Astrocyte of the cerebellum (primary cell): Measurements from ENCODE around the gene CCKAR.

Experiments used
- DNase-seq: peaks from one replicate; pipeline ENCODE4 v3.0.0-alpha.2; 2011; ENCODE audit warnings: low read depth
- H3K4me3 ChIP-seq: 2 replicates; pipeline ENCODE4 v1.5.1; 2011; ENCODE audit warnings: mild to moderate bottlenecking, low read depth, low read length, moderate library complexity
- in situ Hi-C: cut with HindIII; loops from 2 replicates; pipeline ENCODE4 v1.10.0; 2017; ENCODE audit warnings: low sequenced_read_pairs
- TF ChIP-seq, protein P1 (sequence below): IDR thresholded peaks from 2 replicates; pipeline ENCODE4 v1.5.1; 2012; ENCODE audit warnings: low read length, low read depth, moderate library complexity, mild to moderate bottlenecking; ENCODE audit errors: missing control alignments

The CCKAR gene

DNA sequence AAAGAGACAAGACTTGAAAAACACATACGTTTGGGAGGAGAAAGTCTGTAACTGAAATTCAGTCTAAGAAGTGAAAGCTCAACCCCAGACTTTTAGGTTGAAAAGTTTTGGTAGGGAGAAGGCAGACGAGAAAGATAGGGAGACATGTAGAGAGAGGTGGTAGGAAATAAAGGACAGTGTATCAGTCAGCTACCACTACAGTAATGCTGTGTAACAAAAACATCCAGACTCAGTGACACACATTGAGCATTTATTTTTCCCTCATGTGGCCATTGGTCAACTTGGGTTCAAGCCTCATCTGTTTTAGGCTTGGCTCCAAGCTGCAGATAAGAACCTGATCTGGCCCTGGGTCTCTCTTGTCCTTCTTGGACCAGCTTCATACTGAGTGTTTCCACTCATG is 26.9 kb downstream of the CCKAR start:
- in situ Hi-C loops, result no loop called here
- H3K4me3 ChIP-seq, result no peak overlapping the region
- DNase-seq, result no peak
- TF ChIP-seq, protein P1, sequence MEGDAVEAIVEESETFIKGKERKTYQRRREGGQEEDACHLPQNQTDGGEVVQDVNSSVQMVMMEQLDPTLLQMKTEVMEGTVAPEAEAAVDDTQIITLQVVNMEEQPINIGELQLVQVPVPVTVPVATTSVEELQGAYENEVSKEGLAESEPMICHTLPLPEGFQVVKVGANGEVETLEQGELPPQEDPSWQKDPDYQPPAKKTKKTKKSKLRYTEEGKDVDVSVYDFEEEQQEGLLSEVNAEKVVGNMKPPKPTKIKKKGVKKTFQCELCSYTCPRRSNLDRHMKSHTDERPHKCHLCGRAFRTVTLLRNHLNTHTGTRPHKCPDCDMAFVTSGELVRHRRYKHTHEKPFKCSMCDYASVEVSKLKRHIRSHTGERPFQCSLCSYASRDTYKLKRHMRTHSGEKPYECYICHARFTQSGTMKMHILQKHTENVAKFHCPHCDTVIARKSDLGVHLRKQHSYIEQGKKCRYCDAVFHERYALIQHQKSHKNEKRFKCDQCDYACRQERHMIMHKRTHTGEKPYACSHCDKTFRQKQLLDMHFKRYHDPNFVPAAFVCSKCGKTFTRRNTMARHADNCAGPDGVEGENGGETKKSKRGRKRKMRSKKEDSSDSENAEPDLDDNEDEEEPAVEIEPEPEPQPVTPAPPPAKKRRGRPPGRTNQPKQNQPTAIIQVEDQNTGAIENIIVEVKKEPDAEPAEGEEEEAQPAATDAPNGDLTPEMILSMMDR, result no peak

DNA sequence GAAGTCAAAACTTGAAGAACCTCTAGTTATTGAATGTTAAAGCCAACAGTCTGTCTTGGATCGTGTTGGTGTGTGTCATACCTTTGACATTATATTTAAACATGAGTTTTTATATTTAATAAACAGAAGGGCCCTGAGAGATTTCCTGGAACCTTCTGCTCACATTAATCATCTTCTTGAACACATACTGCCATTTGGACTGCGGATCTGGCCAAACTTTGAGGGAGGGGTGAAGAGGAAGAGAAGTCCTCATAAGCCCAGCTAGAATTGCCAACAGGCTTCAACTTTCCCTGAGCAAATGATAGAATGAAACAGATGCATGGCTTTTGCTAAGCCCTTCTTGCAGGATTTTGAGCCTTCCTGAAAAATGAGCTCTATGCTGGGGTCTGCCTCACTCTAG is 27.4 kb downstream of the CCKAR start:
- no peak for DNase-seq
- in situ Hi-C loops, result no loop called here
- no peak overlapping the region for H3K4me3 ChIP-seq
- TF ChIP-seq, protein P1, result no peak

DNA sequence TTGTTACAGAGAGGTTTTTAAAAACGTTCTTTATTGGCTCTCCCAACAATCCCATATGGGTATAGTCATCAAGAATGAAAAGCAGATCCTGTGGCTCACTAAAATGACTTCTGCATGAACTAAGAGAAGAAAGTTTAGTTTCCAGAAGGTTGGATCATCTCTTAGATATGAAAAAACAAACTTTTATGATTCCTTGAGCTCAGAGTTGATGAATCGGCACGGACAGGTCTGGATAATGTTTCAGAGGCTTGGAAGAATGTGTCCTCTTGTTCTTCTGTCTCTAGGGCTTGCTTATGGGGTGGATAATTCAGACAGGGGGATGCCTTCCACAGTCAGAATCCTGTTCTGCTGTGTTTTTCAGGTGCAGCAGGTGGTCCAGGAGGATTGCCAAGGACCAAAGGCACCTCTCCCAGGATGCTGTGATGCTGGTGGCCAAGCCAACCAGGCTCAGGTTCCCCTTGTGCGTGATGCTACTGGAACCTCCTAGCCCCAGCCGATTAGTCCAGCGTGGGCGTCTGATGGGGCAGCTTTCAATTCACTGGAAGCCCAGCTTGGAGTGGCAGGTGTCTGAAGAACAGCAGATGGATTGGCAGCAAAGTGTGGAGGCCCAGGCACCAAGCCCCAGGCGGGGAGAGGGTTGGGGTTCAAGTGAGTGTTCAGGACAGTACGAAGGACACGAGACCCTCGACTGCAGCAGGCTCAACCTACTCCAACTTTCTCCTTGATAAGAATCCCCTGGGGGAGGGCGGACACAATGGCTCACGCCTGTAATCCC is 30.3 kb downstream of the CCKAR start:
- in situ Hi-C loops, result loop anchor here (10.0 kb wide), 1 partner anchor 545 kb away; no protein-coding TSS in a partner anchor
- H3K4me3 ChIP-seq, result no peak overlapping the region
- TF ChIP-seq, protein P1, result no peak
- DNase-seq, result no peak

DNA sequence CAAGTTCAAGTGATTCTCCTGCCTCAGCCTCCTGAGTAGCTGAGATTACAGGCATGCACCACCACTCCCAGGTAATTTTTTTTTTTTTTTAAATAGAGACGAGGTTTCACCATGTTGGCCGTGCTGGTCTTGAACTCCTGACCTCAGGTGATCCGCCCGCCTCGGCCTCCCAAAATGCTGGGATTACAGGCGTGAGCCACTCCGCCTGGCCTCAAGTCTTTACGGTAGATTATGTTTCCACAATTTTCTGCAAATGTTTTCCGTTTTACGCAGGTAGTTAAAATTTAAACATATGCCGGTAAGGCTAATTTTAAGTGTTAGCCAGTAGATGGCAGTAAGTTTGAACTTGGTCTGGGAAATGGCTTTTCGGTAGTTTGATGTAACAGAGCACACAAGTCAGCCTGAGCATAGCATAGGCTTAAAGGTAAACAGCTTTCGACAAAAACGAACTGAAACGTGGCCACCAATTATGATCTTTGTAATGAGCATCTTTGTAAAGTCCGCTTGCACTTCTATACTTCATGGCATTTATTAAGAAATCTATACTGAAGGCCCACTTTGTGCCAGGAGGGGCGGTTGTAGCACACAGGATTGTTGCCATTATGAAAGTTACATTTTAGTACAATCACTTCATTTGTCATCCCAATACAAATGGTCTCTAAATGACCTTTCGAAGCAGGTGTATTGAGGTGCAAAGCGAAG is 31.1 kb downstream of the CCKAR start:
- DNase-seq, result peak; percentile 58
- in situ Hi-C loops, result loop anchor here (10.0 kb wide), 1 partner anchor 546 kb away; no protein-coding TSS in a partner anchor
- TF ChIP-seq, protein P1, result peak; percentile 59
- no peak overlapping the region for H3K4me3 ChIP-seq

DNA sequence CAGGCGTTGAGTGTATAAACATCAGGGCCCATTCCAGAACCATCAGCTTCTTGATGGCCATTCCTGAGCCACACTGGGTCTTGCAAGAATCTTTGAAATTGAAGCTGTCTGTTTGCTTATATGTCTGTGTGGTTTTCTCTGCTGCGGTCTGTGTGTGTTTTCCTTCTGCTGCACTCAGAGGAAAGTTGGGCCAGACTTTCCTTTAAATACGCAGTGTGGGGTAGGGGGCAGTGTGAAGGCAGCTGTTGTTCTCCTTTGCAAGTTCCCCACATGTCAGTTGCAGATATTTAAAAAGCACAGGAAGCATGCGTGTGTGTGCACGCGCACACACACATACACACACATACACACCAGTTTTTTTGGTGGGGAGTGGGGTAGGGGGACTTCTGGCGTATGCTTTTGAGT is 32.1 kb downstream of the CCKAR start:
- TF ChIP-seq, protein P1, result no peak
- no peak overlapping the region for H3K4me3 ChIP-seq
- peak; percentile 32 for DNase-seq
- in situ Hi-C loops, result loop anchor here (10.0 kb wide), 1 partner anchor 547 kb away; no protein-coding TSS in a partner anchor

DNA sequence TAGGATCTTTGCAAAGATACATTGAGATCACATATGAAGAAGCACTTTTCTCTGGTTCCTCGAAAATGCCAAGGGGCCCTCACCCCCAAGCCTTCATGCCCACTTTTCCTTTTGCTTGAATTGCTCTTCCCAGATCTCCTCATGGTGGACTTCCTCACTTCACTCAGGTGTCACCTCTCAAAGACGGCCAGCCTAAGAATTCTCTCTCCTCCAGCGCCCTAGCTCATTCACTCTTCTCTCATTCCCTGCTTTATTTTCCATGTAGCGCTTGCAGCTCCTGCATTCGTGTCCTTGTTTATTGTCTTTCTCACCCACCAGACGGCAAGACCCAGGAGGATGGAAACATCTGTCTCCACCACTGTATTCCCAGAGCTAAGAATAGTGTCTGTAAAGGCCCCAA is 32.9 kb downstream of the CCKAR start:
- DNase-seq, result no peak
- TF ChIP-seq, protein P1, result no peak
- H3K4me3 ChIP-seq, result no peak overlapping the region
- in situ Hi-C loops, result loop anchor here (10.0 kb wide), 1 partner anchor 547 kb away; no protein-coding TSS in a partner anchor
